Endodermal cell (in vitro differentiated cells): ENCODE results near the gene TMEM87B. TPM values are rescaled to one million over a fixed set of nuclear protein-coding genes. Genes with fewer than 3 reads are reported as not detected.

Source experiments
- DNase-seq: peaks from one replicate; pipeline ENCODE4 v3.0.0-alpha.2; 2017
- H3K27ac ChIP-seq: 2 replicates; pipeline ENCODE4 v1.5.1; 2013; ENCODE audit warnings: mild to moderate bottlenecking, low read depth, low read length, moderate library complexity
- H3K27me3 ChIP-seq: 2 replicates; pipeline ENCODE4 v1.6.1; 2013; ENCODE audit warnings: mild to moderate bottlenecking, low read length, moderate library complexity; ENCODE audit not compliant: insufficient read depth, control insufficient read depth, poor library complexity, severe bottlenecking
- H3K36me3 ChIP-seq: 2 replicates; pipeline ENCODE4 v1.7.0; 2013; ENCODE audit warnings: mild to moderate bottlenecking, low read length, moderate library complexity; ENCODE audit not compliant: control insufficient read depth, insufficient read depth
- H3K4me1 ChIP-seq: one replicate; pipeline ENCODE4 v1.7.0; 2013; ENCODE audit warnings: low read length; ENCODE audit not compliant: control insufficient read depth, insufficient read depth
- H3K4me3 ChIP-seq: 2 replicates; pipeline ENCODE4 v1.5.1; 2013; ENCODE audit warnings: mild to moderate bottlenecking, low read length, moderate library complexity
- H3K9ac ChIP-seq: 2 replicates; pipeline ENCODE4 v1.6.1; 2013; ENCODE audit warnings: mild to moderate bottlenecking, low read length, moderate library complexity; ENCODE audit not compliant: poor library complexity, severe bottlenecking; ENCODE audit errors: extremely low read depth
- H3K9me3 ChIP-seq: 2 replicates; pipeline ENCODE4 v1.6.1; 2013; ENCODE audit warnings: mild to moderate bottlenecking, low read length, moderate library complexity; ENCODE audit not compliant: control insufficient read depth
- H3K27ac Mint-ChIP-seq: 2 replicates; pipeline ENCODE4 v1.8.0; 2020; ENCODE audit warnings: mixed read lengths
- H3K27me3 Mint-ChIP-seq: 2 replicates; pipeline ENCODE4 v1.8.0; 2021; ENCODE audit warnings: mild to moderate bottlenecking, mixed read lengths; ENCODE audit not compliant: insufficient read depth
- H3K36me3 Mint-ChIP-seq: 2 replicates; pipeline ENCODE4 v1.8.0; 2020; ENCODE audit warnings: low read depth, mixed read lengths
- H3K4me1 Mint-ChIP-seq: 2 replicates; pipeline ENCODE4 v1.8.0; 2020; ENCODE audit warnings: mixed read lengths
- H3K4me3 Mint-ChIP-seq: 2 replicates; pipeline ENCODE4 v1.8.0; 2020; ENCODE audit warnings: mild to moderate bottlenecking, moderate library complexity, mixed read lengths
- H3K9me3 Mint-ChIP-seq: 2 replicates; pipeline ENCODE4 v1.8.0; 2020; ENCODE audit warnings: mild to moderate bottlenecking, mixed read lengths
- CTCF ChIP-seq: fragments of 200-600 bp; sonication (generic); conservative IDR thresholded peaks from 2 replicates; pipeline ENCODE4 v1.5.0; 2021; ENCODE audit warnings: antibody characterized with exemption, mild to moderate bottlenecking
- WGBS, 2 experiments: methylation state at CpG; one replicate each; pipeline versions ENCODE4 v1.1.5 to v1.1.7; 2013; ENCODE audit warnings: missing lambda C conversion rate in 2 of 2, mixed read lengths in 1 of 2; ENCODE audit not compliant: insufficient coverage in 1 of 2, insufficient read length in 1 of 2; 5-methylcytosine and 5-hydroxymethylcytosine counted together
- total RNA-seq, 2 donors: library from RNA; stranded (reverse); fragmentation: NEBNext Ultra II Directional in 1 of 2; extraction: Animal tissue kit (Norgen Biotek cat#: 25700) in 1 of 2; gene quantifications; 2 replicates in 1 of 2; 3 replicates in 1 of 2; pipeline ENCODE4 v1.2.1, GENCODE V29; 2021

TMEM87B gene
- total RNA-seq, 2 donors from 2014 or later = 20.2 to 22.3 TPM

GRCh38 chr2:112153179-112153490, 98.1 kb downstream of the TMEM87B start:
- Histone ChIP-seq H3K4me3 (no peak overlapping the region), H3K9me3 (no peaks in the 10 kb centered on the region), H3K9ac (no peak overlapping the region), H3K27me3 (no peaks in the 10 kb centered on the region), H3K27ac (no peak overlapping the region), H3K36me3 (no peaks in the 10 kb centered on the region), H3K4me1 (no peaks in the 10 kb centered on the region)
- TF ChIP-seq CTCF = no peak
- Mint-ChIP-seq H3K27ac (no peak overlapping the region), H3K9me3 (no peaks in the 10 kb centered on the region), H3K4me1 (no peaks in the 10 kb centered on the region), H3K27me3 (peaks cover 4% of the 10 kb centered on the region), H3K4me3 (no peak overlapping the region), H3K36me3 (no peaks in the 10 kb centered on the region)
- peak; percentile 24 for DNase-seq
- 94 to 96% methylated on average over 12 of the region's 12 CpGs for WGBS, 2 experiments

GRCh38 chr2:112153501-112153900, 98.4 kb downstream of the TMEM87B start:
- Mint-ChIP-seq H3K4me1 (no peaks in the 10 kb centered on the region), H3K9me3 (no peaks in the 10 kb centered on the region), H3K36me3 (no peaks in the 10 kb centered on the region), H3K27me3 (peaks cover 4% of the 10 kb centered on the region), H3K4me3 (no peak overlapping the region), H3K27ac (no peak overlapping the region)
- no peak overlapping the region for H3K27ac ChIP-seq
- no peak overlapping the region for H3K9ac ChIP-seq
- no peak for DNase-seq
- no peak overlapping the region for H3K4me3 ChIP-seq
- TF ChIP-seq CTCF = no peak
- 95 to 96% methylated on average over 7 to 10 of the region's 10 CpGs for WGBS, 2 experiments
- no peaks in the 10 kb centered on the region for H3K9me3 ChIP-seq
- H3K36me3 ChIP-seq = no peaks in the 10 kb centered on the region
- no peaks in the 10 kb centered on the region for H3K27me3 ChIP-seq
- H3K4me1 ChIP-seq = no peaks in the 10 kb centered on the region

- peaks cover 4% of the 10 kb centered on the region for H3K27me3 Mint-ChIP-seq
- Histone ChIP-seq H3K4me1 (no peaks in the 10 kb centered on the region), H3K27ac (no peak overlapping the region), H3K9ac (no peak overlapping the region), H3K27me3 (no peaks in the 10 kb centered on the region), H3K36me3 (no peaks in the 10 kb centered on the region), H3K9me3 (no peaks in the 10 kb centered on the region), H3K4me3 (no peak overlapping the region)
- H3K27ac Mint-ChIP-seq = no peak overlapping the region
- H3K4me1 Mint-ChIP-seq = no peaks in the 10 kb centered on the region
- H3K9me3 Mint-ChIP-seq = no peaks in the 10 kb centered on the region
- no peak for TF ChIP-seq CTCF
- no peaks in the 10 kb centered on the region for H3K36me3 Mint-ChIP-seq
- no peak for DNase-seq
- WGBS, 2 experiments = 70 to 85% methylated on average over 11 to 14 of the region's 14 CpGs
- no peak overlapping the region for H3K4me3 Mint-ChIP-seq
Observed at GRCh38 chr2:112154246-112155117, 99.4 kb downstream of the TMEM87B start.
